Measurements from ENCODE around the gene LRP8.

GRCh38 chr1:53295295-53295694, 32.6 kb downstream of the LRP8 start:
- TF ChIP-seq, protein P1, sequence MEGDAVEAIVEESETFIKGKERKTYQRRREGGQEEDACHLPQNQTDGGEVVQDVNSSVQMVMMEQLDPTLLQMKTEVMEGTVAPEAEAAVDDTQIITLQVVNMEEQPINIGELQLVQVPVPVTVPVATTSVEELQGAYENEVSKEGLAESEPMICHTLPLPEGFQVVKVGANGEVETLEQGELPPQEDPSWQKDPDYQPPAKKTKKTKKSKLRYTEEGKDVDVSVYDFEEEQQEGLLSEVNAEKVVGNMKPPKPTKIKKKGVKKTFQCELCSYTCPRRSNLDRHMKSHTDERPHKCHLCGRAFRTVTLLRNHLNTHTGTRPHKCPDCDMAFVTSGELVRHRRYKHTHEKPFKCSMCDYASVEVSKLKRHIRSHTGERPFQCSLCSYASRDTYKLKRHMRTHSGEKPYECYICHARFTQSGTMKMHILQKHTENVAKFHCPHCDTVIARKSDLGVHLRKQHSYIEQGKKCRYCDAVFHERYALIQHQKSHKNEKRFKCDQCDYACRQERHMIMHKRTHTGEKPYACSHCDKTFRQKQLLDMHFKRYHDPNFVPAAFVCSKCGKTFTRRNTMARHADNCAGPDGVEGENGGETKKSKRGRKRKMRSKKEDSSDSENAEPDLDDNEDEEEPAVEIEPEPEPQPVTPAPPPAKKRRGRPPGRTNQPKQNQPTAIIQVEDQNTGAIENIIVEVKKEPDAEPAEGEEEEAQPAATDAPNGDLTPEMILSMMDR (IDR thresholded peaks at IDR 0.05), result no peak
- TF ChIP-seq POLR2A (IDR thresholded peaks at IDR 0.05), result no peak
